ENCODE results near the gene SERPINB6.

SERPINB6 gene

DNA sequence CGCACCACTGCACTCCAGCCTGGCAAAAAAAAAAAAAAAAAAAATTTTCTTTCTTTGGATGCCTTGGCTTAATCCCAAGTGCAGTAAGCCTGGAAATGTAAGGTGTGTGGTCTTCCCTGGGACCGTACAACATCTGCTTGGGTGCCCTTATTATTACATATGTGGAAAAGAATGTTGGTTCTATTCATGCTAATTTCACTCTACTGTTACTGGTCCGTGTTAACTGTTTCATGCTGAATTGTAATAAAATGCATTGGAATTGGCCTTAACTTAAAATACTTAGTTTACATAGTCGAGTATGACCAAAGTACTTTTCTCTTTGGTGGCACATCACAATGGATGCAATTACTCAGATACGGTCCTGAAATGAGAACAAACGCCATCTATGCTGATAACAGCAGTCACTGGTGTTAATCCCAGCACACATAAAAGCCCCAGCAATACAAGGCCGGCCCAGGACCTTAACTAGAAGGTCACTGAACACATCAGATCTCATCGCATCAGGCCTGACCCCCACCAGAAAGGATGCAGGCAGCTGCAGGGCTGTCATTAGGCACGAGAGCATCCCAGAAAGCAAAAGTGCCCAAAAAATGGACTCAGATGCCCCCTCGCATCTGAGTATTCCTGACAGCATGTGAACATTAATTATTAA, 1.2 kb downstream of the SERPINB6 start:
- TF ChIP-seq CTCF (conservative IDR thresholded peaks at IDR 0.05; ENCODE audit: control insufficient read depth, insufficient read depth, low read depth, low read length), result no peak
- no peak for DNase-seq (ENCODE audit: low read depth)
- peak overlapping the region; percentile 43 for H3K4me3 ChIP-seq (ENCODE audit: control insufficient read depth, low read depth, low read length)

- no peak for TF ChIP-seq CTCF (conservative IDR thresholded peaks at IDR 0.05; ENCODE audit: control insufficient read depth, insufficient read depth, low read depth, low read length)
- DNase-seq (ENCODE audit: low read depth), result no peak
- H3K4me3 ChIP-seq (ENCODE audit: control insufficient read depth, low read depth, low read length), result no peak overlapping the region
Observed at GRCh38 chr6:2969549-2969948, 1.8 kb downstream of the SERPINB6 start.

DNA sequence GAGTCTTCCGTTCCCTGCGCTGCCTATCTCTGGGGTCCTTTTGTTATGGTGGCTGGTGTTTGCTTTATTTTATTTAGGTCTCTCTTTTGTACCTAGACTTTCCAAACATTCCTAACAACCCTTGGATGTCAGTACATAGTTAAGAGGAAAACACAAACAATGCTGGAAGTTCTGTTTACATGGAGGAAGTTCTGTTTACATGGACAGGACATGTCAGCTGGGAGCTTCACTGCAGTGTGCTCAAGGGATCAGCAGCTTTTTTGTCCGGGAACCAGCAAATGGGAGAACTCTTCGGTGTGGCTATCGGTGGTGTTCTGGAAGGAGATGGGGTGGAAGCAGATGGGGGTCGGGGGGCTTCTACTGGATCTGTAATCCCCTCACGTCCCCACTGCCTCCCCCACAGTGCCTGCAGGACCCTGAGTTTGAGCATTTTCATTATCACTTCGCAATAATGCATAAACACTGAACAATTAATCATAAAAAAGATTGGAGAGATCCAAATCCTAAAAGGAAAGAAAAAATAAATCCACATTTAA, 2.7 kb downstream of the SERPINB6 start:
- H3K4me3 ChIP-seq (ENCODE audit: control insufficient read depth, low read depth, low read length), result no peak overlapping the region
- TF ChIP-seq CTCF (conservative IDR thresholded peaks at IDR 0.05; ENCODE audit: control insufficient read depth, insufficient read depth, low read depth, low read length), result no peak
- DNase-seq (ENCODE audit: low read depth), result no peak

- no peak overlapping the region for H3K4me3 ChIP-seq (ENCODE audit: control insufficient read depth, low read depth, low read length)
- DNase-seq (ENCODE audit: low read depth), result no peak
- TF ChIP-seq CTCF (conservative IDR thresholded peaks at IDR 0.05; ENCODE audit: control insufficient read depth, insufficient read depth, low read depth, low read length), result no peak
Observed at GRCh38 chr6:2967936-2968335, 3.4 kb downstream of the SERPINB6 start.

DNA sequence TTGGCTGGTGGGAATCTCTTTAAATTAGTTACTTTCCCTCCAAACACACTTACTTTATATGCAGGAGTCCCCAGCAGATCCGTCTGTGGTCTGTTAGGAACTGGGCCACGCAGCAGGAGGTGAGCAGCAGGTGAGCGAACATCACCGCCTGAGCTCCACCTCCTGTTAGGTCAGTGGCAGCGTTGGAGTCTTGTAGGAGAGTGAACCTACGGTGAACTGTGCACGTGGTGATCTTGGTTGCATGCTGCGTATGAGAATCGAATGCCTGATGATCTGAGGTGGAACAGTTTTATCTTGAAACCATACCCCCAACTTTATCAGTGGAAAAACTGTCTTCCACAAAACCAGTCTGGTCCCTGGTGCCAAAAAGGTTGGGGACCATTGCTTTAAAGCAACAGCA, 5.0 kb downstream of the SERPINB6 start:
- no peak overlapping the region for H3K4me3 ChIP-seq (ENCODE audit: control insufficient read depth, low read depth, low read length)
- DNase-seq (ENCODE audit: low read depth), result no peak
- no peak for TF ChIP-seq CTCF (conservative IDR thresholded peaks at IDR 0.05; ENCODE audit: control insufficient read depth, insufficient read depth, low read depth, low read length)

DNA sequence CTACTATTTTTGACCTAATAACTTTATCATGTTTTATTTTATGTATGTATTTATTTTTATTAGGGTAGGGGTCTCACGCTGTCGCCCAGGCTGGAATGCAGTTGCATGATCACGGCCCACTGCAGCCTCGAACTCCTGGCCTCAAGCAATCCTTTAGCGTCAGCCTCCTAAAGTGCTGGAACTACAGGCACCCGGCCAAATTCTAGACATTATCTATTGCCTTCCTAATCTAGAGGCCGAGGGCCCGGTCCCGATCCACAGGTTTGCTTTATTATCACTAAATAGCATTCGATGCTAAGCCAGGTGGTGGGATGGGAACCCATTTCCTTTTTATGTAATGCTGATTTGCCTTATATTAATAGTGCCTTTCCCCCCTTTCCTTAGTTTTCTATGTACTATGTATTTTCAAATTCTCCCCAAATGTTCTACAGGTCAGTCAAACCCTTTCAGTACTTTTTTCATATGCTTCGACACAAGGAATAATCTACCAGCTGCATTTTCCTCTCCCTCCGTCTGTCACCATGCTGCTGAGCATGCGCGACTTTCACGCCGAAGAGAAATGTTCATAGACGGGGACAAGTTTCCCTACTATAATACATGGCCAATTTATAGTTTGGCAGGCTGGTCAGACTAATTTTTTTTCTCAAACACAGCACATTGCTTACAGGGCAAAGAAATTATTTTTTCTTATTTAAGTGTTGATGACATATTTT, 6.4 kb downstream of the SERPINB6 start:
- no peak overlapping the region for H3K4me3 ChIP-seq (ENCODE audit: control insufficient read depth, low read depth, low read length)
- no peak for TF ChIP-seq CTCF (conservative IDR thresholded peaks at IDR 0.05; ENCODE audit: control insufficient read depth, insufficient read depth, low read depth, low read length)
- DNase-seq (ENCODE audit: low read depth), result no peak
